Peyer's patch (tissue), 4 donors: ENCODE results near the gene ATP1B2.

Experiments
- POLR2A ChIP-seq, 2 donors: fragments of 450-650 bp; IDR thresholded peaks; one replicate each; pipeline ENCODE4 v1.5.1; 2017; ENCODE audit warnings: antibody characterized with exemption in 2 of 2, mild to moderate bottlenecking in 2 of 2, moderate library complexity in 2 of 2
- TF ChIP-seq, protein P1 (sequence below), 6 experiments: fragments of 450-650 bp in 4 of 6; fragments of 200-600 bp in 2 of 6; sonication (generic) in 1 of 6; IDR thresholded peaks; one replicate each; pipeline ENCODE4 v1.5.1; 2017 to 2019; ENCODE audit warnings: antibody characterized with exemption in 6 of 6, mild to moderate bottlenecking in 3 of 6, moderate library complexity in 1 of 6

DNA sequence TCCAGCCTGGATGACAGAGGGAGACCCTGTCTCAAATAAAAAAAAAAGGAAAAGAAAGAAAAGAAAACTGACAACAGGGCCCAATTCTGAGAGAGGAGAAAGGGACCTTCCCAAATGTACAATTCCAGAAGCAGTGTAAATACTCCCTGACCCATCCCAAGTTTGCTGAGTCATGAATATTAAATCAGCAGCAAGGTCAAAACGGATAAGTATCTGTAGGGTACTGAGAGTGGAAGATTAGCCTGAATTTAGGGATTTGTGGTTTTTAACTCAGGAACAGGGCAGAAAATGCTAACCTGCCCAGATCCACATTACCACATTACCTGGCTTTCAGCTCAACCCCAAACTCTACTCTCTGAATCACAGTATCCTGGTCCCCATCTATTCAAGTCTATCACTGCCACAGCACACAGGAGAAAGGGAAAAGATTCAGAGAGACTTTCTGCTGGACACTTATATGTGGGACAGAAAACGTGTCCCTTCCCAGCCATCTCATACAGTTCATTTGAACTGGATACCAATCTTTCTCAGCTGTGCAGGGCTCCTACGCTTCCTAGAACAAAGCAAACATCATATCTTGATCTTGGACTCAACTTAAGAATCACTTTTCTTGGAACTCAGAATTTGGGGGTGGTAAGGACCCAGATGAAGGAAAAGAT lies 39.0 kb upstream of the ATP1B2 start:
- TF ChIP-seq, protein P1, sequence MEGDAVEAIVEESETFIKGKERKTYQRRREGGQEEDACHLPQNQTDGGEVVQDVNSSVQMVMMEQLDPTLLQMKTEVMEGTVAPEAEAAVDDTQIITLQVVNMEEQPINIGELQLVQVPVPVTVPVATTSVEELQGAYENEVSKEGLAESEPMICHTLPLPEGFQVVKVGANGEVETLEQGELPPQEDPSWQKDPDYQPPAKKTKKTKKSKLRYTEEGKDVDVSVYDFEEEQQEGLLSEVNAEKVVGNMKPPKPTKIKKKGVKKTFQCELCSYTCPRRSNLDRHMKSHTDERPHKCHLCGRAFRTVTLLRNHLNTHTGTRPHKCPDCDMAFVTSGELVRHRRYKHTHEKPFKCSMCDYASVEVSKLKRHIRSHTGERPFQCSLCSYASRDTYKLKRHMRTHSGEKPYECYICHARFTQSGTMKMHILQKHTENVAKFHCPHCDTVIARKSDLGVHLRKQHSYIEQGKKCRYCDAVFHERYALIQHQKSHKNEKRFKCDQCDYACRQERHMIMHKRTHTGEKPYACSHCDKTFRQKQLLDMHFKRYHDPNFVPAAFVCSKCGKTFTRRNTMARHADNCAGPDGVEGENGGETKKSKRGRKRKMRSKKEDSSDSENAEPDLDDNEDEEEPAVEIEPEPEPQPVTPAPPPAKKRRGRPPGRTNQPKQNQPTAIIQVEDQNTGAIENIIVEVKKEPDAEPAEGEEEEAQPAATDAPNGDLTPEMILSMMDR (IDR thresholded peaks at IDR 0.05): no peak
- no peak for TF ChIP-seq POLR2A (IDR thresholded peaks at IDR 0.05)
